IgD-negative memory B cell (primary cell): Measurements from ENCODE around the gene PCNT. TPM values are rescaled to one million over a fixed set of nuclear protein-coding genes. Genes with fewer than 3 reads are reported as not detected.

Source experiments
- H3K27ac Mint-ChIP-seq, 3 donors: one replicate each; pipeline ENCODE4 v1.8.0; 2020 to 2022; ENCODE audit warnings: mild to moderate bottlenecking in 3 of 3, mixed read lengths in 3 of 3, moderate library complexity in 1 of 3
- H3K27me3 Mint-ChIP-seq: one replicate; pipeline ENCODE4 v1.8.0; 2021; ENCODE audit warnings: mixed read lengths
- H3K36me3 Mint-ChIP-seq: one replicate; pipeline ENCODE4 v1.8.0; 2020; ENCODE audit warnings: mild to moderate bottlenecking, mixed read lengths
- H3K4me1 Mint-ChIP-seq, 3 donors: one replicate each; pipeline ENCODE4 v1.8.0; 2020 to 2022; ENCODE audit warnings: mixed read lengths in 3 of 3, mild to moderate bottlenecking in 1 of 3
- H3K4me3 Mint-ChIP-seq, 4 donors: one replicate each; pipeline ENCODE4 v1.8.0; 2020 to 2022; ENCODE audit warnings: mild to moderate bottlenecking in 4 of 4, mixed read lengths in 4 of 4, moderate library complexity in 3 of 4
- H3K9me3 Mint-ChIP-seq, 3 donors: one replicate each; pipeline ENCODE4 v1.8.0; 2020 to 2021; ENCODE audit warnings: mixed read lengths in 3 of 3, mild to moderate bottlenecking in 1 of 3
- polyA plus RNA-seq: library from polyadenylated mRNA; unstranded; fragments of 300-500 nt; fragmentation: Illumina TruSeq; gene quantifications from one replicate; pipeline ENCODE4 v1.2.3, GENCODE V29; 2021

Gene PCNT
- 22.4 TPM for polyA plus RNA-seq

- Mint-ChIP-seq H3K4me1 (peaks cover 17 to 25% (median 24%) of the 10 kb centered on the region in 3 donors), H3K27ac (peak within 1 kb of the TSS; percentile 96 to 99 (median 98)), H3K9me3 (no peaks in the 10 kb centered on the region), H3K36me3 (peaks cover 5% of the 10 kb centered on the region), H3K4me3 (peak within 1 kb of the TSS; percentile 95 to 98 (median 98)), H3K27me3 (no peaks in the 10 kb centered on the region)
Observed at GRCh38 chr21:46323710-46324389, at the start of gene PCNT, which contains the start of gene C21orf58. TSS of gene PCNT (plus strand) at chr21:46324156. CDS start at chr21:46324229, 73 bp downstream. TSS of gene C21orf58 (minus strand) at chr21:46323870. CDS start at chr21:46322738, 1,132 bp downstream.

GRCh38 chr21:46274797-46275390, 49.1 kb upstream of the PCNT start:
- Mint-ChIP-seq H3K9me3 (no peaks in the 10 kb centered on the region), H3K36me3 (peaks cover 8% of the 10 kb centered on the region), H3K27me3 (no peaks in the 10 kb centered on the region), H3K4me1 (peaks cover 2 to 5% (median 4%) of the 10 kb centered on the region in 3 donors), H3K4me3 (no peak overlapping the region), H3K27ac (no peak overlapping the region)

DNA sequence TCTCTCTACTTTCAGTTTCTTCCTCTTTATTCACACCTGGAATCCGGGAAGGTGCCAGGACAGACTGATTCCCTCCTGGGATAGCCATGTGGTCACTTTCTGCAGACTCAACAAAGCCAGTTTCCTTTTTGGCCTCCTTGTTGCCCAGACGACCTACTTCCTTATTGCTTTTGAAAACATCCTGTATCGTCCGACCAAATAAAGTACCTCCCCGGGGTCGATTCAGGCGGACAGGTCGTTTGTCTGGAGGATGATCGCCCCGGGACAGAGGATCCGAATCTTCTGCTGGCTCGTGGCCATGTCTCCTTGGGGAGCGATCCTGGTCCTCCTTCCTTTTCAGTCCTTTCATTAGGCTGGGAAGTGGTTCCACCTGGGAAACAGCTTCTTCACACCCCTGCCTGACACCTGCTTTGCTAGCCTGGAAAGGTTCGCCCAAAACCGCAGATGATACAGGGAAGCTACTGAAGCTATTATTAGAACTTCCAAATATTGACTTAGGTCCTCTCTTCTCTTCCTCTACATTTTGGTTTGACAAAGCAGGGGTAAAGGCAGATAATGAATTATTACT, 39.8 kb upstream of the PCNT start:
- H3K4me3 Mint-ChIP-seq = peak overlapping the region; percentile 45 to 93 (median 78)
- peak overlapping the region in 2 of 3 donors; percentile 31 to 68 for H3K27ac Mint-ChIP-seq
- H3K4me1 Mint-ChIP-seq = peaks cover 26 to 36% (median 31%) of the 10 kb centered on the region in 3 donors
- no peaks in the 10 kb centered on the region for H3K27me3 Mint-ChIP-seq
- no peaks in the 10 kb centered on the region for H3K9me3 Mint-ChIP-seq
- peaks cover 2% of the 10 kb centered on the region for H3K36me3 Mint-ChIP-seq

- Mint-ChIP-seq H3K36me3 (peaks cover under 1% of the 10 kb centered on the region), H3K4me3 (peak overlapping the region; percentile 45 to 93 (median 90)), H3K27me3 (no peaks in the 10 kb centered on the region), H3K27ac (peak overlapping the region; percentile 39 to 84 (median 78)), H3K4me1 (peaks cover 26 to 39% (median 31%) of the 10 kb centered on the region in 3 donors), H3K9me3 (no peaks in the 10 kb centered on the region)
Observed at GRCh38 chr21:46284733-46285132, 39.2 kb upstream of the PCNT start.

- Mint-ChIP-seq H3K36me3 (no peaks in the 10 kb centered on the region), H3K27me3 (no peaks in the 10 kb centered on the region), H3K9me3 (no peaks in the 10 kb centered on the region), H3K4me3 (peak within 1 kb of the TSS; percentile 88 to 99 (median 94)), H3K27ac (peak within 1 kb of the TSS; percentile 78 to 93 (median 93)), H3K4me1 (peaks cover 26 to 40% (median 31%) of the 10 kb centered on the region in 3 donors)
Observed at GRCh38 chr21:46285206-46285661, 38.7 kb upstream of the PCNT start, which contains the start of gene MCM3AP. TSS of gene MCM3AP (minus strand) at chr21:46285611. CDS start at chr21:46285286, 325 bp downstream.

DNA sequence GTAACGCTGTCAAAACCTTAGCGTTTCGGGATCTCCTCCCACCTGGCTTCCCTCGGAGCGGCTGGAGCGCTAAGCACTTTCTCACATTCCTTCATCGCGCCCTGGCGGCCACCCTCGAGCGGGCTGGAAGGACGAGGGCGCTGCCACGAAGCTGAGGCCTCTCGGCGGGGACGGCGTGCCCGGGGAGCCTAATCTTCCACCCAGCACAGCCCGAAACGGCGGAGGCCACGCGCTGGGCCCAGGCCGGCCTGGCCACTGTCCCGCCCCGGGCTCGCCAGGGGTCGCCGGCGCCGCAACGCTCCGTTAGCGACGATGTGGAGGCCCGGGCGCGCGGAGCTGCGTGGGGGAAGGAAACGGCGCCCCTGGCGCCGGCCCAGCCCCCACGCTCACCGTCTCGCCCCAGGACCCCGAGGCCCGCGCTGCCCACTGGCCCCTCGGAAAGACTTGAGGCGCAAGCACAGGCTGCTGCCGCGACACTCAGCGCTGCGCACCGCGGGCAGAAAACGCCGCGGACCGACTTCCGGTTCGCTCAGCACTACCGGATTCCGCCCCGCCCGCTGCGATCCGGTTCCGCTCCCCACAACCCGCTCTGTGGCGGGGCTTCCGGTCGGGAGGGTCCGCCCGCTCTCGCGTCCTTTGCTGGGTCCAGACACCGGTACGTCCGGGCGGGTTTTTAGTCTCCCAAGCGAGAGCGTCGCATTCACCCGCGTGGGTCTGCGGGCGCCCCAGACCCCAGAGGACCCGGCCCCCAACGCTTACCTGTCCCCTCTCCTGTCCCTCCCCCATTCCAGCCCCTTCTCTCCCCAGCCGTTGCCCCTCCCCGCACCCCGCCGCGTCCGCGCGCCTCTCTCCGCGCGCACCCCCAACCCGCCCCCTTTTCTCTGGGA, 38.0 kb upstream of the PCNT start, which contains the start of gene YBEY:
YBEY (plus strand) TSS at position 582 of the 887 bp plus-strand sequence. CDS start 572 bp downstream, outside the sequence.
- Mint-ChIP-seq H3K4me3 (peak within 1 kb of the TSS; percentile 88 to 99 (median 94)), H3K4me1 (peaks cover 26 to 40% (median 31%) of the 10 kb centered on the region in 3 donors), H3K36me3 (no peaks in the 10 kb centered on the region), H3K9me3 (no peaks in the 10 kb centered on the region), H3K27ac (peak within 1 kb of the TSS; percentile 78 to 93 (median 93)), H3K27me3 (no peaks in the 10 kb centered on the region)

DNA sequence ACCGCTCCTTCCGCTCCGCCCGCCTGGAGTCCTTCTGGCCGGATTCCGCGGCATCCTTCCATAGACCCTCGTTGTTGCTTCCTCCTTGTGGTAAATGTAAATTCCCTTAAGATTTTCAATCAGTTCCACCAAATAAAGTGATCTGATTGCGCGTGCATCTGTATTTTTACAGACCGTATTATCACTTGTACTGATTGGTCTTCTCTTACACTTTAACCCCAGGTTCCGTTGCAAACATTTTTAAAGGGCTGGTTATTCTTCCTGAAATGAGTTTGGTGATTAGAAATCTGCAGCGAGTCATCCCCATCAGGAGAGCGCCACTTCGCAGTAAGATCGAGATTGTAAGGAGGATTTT, 37.3 kb upstream of the PCNT start:
- H3K4me1 Mint-ChIP-seq = peaks cover 29 to 40% (median 31%) of the 10 kb centered on the region in 3 donors
- H3K27me3 Mint-ChIP-seq = no peaks in the 10 kb centered on the region
- H3K36me3 Mint-ChIP-seq = peaks cover 2% of the 10 kb centered on the region
- H3K4me3 Mint-ChIP-seq = peak overlapping the region; percentile 88 to 99 (median 94)
- H3K9me3 Mint-ChIP-seq = no peaks in the 10 kb centered on the region
- peak overlapping the region; percentile 78 to 93 (median 93) for H3K27ac Mint-ChIP-seq

GRCh38 chr21:46287541-46287940, 36.4 kb upstream of the PCNT start:
- H3K4me1 Mint-ChIP-seq = peaks cover 28 to 40% (median 31%) of the 10 kb centered on the region in 3 donors
- H3K36me3 Mint-ChIP-seq = peaks cover 2% of the 10 kb centered on the region
- H3K27ac Mint-ChIP-seq = no peak overlapping the region
- H3K4me3 Mint-ChIP-seq = peak overlapping the region in 2 of 4 donors; percentile 21 to 88
- no peaks in the 10 kb centered on the region for H3K9me3 Mint-ChIP-seq
- no peaks in the 10 kb centered on the region for H3K27me3 Mint-ChIP-seq

DNA sequence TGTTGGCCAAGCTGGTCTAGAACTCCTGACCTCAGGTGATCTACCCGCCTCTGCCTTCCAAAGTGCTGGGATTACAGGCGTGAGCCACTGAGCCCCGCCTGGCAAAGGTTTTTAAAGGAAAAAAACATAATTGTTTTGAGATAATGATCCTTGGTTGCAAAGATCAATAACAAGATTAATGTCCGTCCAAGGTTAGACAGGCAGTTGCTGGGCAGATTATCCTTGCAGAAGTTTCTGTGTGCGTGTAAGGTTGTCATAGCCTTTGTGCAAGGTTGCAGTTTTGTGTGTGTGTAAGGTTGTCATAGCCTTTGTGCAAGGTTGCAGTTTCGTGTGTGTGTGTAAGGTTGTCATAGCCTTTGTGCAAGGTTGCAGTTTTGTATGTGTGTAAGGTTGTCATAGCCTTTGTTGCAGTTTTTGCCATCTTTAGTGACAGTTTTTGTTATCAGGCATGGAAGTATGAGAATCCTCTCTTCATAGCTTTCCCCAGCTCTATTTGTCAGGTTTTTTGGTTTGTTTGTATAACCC, 34.2 kb upstream of the PCNT start:
- no peak overlapping the region for H3K27ac Mint-ChIP-seq
- H3K4me3 Mint-ChIP-seq = peak overlapping the region in 1 of 4 donors; percentile 9
- H3K9me3 Mint-ChIP-seq = no peaks in the 10 kb centered on the region

DNA sequence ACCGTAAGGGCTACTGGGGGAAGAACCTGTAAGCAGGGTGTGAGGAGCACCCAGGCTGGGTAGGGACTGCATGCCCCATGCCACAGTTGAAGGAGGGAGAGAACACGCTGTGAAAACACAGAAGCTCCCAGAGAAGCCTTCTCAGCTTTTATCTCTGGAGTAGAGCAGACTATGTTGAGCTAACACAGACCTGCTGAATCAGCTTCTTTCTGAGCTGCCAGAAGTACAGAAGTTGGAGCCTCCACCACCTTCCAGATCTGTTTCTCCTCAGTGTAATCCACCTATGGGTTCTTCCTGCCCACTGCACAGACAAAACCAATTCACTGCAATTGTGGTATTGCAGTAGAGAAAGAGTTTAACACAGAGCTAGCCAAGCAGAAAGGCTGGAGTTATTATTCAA, 32.4 kb upstream of the PCNT start:
- Mint-ChIP-seq H3K27ac (no peak overlapping the region), H3K9me3 (no peaks in the 10 kb centered on the region), H3K4me3 (no peak overlapping the region), H3K4me1 (peaks cover 7 to 21% (median 13%) of the 10 kb centered on the region in 3 donors), H3K36me3 (peaks cover 2% of the 10 kb centered on the region), H3K27me3 (no peaks in the 10 kb centered on the region)

More for the DNA sequence above, 34.2 kb upstream of the PCNT start:
- H3K27me3 Mint-ChIP-seq = no peaks in the 10 kb centered on the region
- H3K4me1 Mint-ChIP-seq = peaks cover 14 to 27% (median 17%) of the 10 kb centered on the region in 3 donors
- H3K36me3 Mint-ChIP-seq = peaks cover 2% of the 10 kb centered on the region

- no peaks in the 10 kb centered on the region for H3K27me3 Mint-ChIP-seq
- H3K36me3 Mint-ChIP-seq = peaks cover 3% of the 10 kb centered on the region
- H3K27ac Mint-ChIP-seq = no peak overlapping the region
Observed at GRCh38 chr21:46294647-46295176, 29.2 kb upstream of the PCNT start.

DNA sequence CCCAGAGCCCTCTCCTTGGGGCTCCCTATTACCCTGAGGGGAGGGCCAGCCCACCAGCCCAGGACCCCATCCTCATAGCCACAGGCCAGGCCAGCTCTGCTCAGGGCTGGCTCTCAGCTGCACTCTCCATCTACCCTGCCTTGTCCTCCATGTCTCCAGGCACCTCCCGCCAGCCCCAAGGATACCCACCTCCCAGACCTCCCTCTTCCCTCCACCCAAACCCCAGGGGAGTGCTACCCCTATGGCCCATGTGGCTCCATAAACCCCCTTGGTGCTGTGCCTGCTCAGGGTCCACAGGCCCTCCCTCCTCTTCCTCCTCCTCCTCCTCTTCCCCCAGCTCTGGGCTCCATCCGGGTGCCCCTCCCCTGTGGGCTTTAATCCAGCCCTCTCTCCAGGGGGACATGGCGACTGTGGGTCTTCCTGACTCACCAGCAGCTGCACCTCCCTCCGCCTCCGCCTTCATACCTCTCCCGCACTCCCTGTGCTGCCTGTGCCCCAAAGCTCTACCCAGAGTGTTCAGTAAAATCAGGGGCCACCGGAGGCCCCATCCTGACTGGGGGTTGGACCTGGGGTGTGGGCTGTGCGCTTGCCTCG, 28.7 kb upstream of the PCNT start:
- H3K9me3 Mint-ChIP-seq = no peaks in the 10 kb centered on the region
- no peaks in the 10 kb centered on the region for H3K27me3 Mint-ChIP-seq
- H3K4me3 Mint-ChIP-seq = no peak overlapping the region
- H3K4me1 Mint-ChIP-seq = peaks cover 0 to 9% (median 8%) of the 10 kb centered on the region in 3 donors
- H3K36me3 Mint-ChIP-seq = peaks cover 3% of the 10 kb centered on the region
- H3K27ac Mint-ChIP-seq = no peak overlapping the region

More at GRCh38 chr21:46294647-46295176, 29.2 kb upstream of the PCNT start:
- Mint-ChIP-seq H3K4me3 (no peak overlapping the region), H3K9me3 (no peaks in the 10 kb centered on the region), H3K4me1 (peaks cover 0 to 10% (median 8%) of the 10 kb centered on the region in 3 donors)

DNA sequence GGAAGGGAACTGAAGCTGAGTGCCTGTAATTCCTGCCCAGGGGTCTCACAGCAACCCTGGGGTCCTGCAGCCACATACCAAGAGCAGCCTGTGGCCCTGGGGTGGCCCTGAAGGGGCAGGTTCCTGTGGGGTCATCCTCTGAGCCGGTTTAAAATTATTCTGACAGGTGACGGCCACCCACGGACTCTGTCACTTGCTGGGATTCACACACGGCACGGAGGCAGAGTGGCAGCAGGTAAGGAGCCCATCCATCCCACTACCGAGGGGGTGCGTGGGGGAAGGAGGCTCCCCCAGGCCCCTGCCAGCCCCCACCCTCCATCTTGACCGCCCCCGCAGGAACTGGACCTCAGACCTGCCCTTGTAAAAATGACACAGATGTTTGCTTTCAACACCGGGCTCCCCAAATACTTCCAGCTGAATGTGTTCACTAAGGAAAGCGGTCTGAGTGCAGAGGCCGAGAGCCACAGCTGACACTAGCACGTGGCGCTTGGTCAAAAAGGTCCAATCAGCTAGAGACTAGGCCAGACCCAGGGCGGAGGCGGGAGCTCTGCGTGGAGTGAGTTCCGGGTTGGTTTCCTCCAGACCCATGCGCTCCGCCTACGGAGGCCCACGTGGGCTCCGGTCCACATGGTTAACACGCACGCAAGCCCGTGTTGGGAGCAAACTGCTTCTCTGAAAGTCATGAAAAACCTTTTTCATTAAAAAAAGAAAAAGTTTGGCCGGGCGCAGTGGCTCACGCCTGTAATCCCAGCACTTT, 27.8 kb upstream of the PCNT start:
- H3K9me3 Mint-ChIP-seq = no peaks in the 10 kb centered on the region
- H3K27ac Mint-ChIP-seq = peak overlapping the region in 2 of 3 donors; percentile 42 to 89
- peaks cover 0 to 9% (median 7%) of the 10 kb centered on the region in 3 donors for H3K4me1 Mint-ChIP-seq
- H3K4me3 Mint-ChIP-seq = peak overlapping the region in 3 of 4 donors; percentile 58 to 88 (median 75)
- peaks cover 3% of the 10 kb centered on the region for H3K36me3 Mint-ChIP-seq
- H3K27me3 Mint-ChIP-seq = no peaks in the 10 kb centered on the region
